ENCODE measurements around the gene MCRS1. TPM values are rescaled to one million over a fixed set of nuclear protein-coding genes. Genes with fewer than 3 reads are reported as not detected.
"Not testable (repeated sequence)": the region's sequence is repeated elsewhere in the genome, so short reads cannot be mapped to it uniquely, and the experiment has no call there.

The MCRS1 gene
- total and polyA plus RNA-seq, 2 donors (not counting 3 experiments of a cell fraction or from before 2014, with no cell fraction given) = 71.1 to 99.3 TPM

DNA sequence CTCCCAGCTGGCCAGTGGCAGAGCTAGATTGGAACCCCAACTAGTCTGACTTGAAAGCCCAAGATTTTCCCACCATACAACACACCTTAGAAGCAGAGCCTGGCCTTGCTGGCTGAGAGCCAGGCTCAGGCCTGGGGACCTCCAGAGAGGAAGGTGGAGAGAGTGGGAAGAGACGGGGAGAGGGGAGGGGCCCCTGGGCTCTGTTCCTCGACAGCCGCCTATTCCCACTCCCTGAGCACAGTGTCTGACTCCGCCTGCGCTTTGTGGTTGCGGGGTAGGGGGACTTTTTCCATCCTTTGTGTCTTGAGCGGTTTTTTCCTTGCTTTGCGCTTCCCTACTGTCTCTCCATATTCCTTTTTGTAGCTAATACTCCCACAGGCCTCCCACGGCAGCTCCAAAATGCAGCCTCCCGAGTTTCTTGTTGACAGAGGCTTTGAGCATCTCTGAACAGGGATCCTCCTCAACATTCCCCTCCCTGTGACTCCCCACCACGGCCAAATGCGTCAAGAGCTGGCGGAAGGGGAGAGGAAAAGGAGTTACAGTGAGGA lies 33.1 kb downstream of the MCRS1 start:
- Histone ChIP-seq H3K27me3 (ENCODE audit: control insufficient read depth in 2 of 2, insufficient read depth in 2 of 2, low read length in 2 of 2) (peaks cover 14 to 27% of the 10 kb centered on the region in 2 experiments), H2AFZ (ENCODE audit: low read depth, low read length) (no peak overlapping the region), H3K79me2 (ENCODE audit: control insufficient read depth, insufficient read depth, low read length) (no peaks in the 10 kb centered on the region), H4K20me1 (replicated peaks; ENCODE audit: control insufficient read depth, extremely low read depth, insufficient read depth, low read length) (no peaks in the 10 kb centered on the region), H3K27ac (ENCODE audit: insufficient read depth, low read depth, low read length) (no peak overlapping the region), H3K4me1 (ENCODE audit: control insufficient read depth, extremely low read depth, insufficient read depth, low read length) (peaks cover 8% of the 10 kb centered on the region), H3K36me3 (ENCODE audit: control insufficient read depth in 2 of 2, extremely low read depth in 1 of 2, insufficient read depth in 2 of 2, low read length in 2 of 2) (no peaks in the 10 kb centered on the region), H3K9me1 (replicated peaks; ENCODE audit: control insufficient read depth, extremely low read depth, insufficient read depth, low read length) (no peaks in the 10 kb centered on the region), H3K9ac (replicated peaks; ENCODE audit: extremely low read depth, insufficient read depth, low read length) (no peak overlapping the region), H3K4me3 (replicated peaks in 1 of 3; ENCODE audit: insufficient read depth in 1 of 3, low read depth in 1 of 3, low read length in 3 of 3) (no peak overlapping the region), H3K4me2 (ENCODE audit: insufficient read depth, low read length) (no peak overlapping the region), H3K9me3 (replicated peaks; ENCODE audit: control insufficient read depth, insufficient read depth, low read length) (no peaks in the 10 kb centered on the region)
- dilution Hi-C loops (cut with MboI; ENCODE audit: extremely low pct_ligation_motif_present, low sequenced_read_pairs) (no loop called here), intact Hi-C loops (cut with micrococcal nuclease) (no loop called here)
- no TSS peak for BruUV-seq (replicated peaks)
- FAIRE-seq (no peak), DNase-seq (ENCODE audit: low read depth, low spot score) (no peak)
- ChIA-PET CTCF (interaction anchor here (0.5 to 7.0 kb wide), 8 partner anchors 10 to 246 kb away, joined by 3 to 43 read pairs (median 4); no protein-coding TSS in a partner anchor), POLR2A (no interaction called here)
- TF ChIP-seq FOS (IDR thresholded peaks at IDR 0.05; ENCODE audit: borderline replicate concordance, insufficient read depth, low read length) = no peak
- TF ChIP-seq, protein P1, sequence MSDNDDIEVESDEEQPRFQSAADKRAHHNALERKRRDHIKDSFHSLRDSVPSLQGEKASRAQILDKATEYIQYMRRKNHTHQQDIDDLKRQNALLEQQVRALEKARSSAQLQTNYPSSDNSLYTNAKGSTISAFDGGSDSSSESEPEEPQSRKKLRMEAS (IDR thresholded peaks at IDR 0.05; ENCODE audit: insufficient read depth, insufficient read length) = no peak
- no peak for TF ChIP-seq GATA2 (IDR thresholded peaks at IDR 0.05; ENCODE audit: insufficient read depth, insufficient read length, low read depth, low read length)
- TF ChIP-seq, protein P2, sequence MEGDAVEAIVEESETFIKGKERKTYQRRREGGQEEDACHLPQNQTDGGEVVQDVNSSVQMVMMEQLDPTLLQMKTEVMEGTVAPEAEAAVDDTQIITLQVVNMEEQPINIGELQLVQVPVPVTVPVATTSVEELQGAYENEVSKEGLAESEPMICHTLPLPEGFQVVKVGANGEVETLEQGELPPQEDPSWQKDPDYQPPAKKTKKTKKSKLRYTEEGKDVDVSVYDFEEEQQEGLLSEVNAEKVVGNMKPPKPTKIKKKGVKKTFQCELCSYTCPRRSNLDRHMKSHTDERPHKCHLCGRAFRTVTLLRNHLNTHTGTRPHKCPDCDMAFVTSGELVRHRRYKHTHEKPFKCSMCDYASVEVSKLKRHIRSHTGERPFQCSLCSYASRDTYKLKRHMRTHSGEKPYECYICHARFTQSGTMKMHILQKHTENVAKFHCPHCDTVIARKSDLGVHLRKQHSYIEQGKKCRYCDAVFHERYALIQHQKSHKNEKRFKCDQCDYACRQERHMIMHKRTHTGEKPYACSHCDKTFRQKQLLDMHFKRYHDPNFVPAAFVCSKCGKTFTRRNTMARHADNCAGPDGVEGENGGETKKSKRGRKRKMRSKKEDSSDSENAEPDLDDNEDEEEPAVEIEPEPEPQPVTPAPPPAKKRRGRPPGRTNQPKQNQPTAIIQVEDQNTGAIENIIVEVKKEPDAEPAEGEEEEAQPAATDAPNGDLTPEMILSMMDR (IDR thresholded peaks at IDR 0.05; ENCODE audit: extremely low read depth in 1 of 2, insufficient read depth in 1 of 2, low read depth in 1 of 2, low read length in 2 of 2) = no peak
- TF ChIP-seq JUN (IDR thresholded peaks at IDR 0.05; ENCODE audit: borderline replicate concordance, insufficient read depth, insufficient read length, low read depth) = no peak
- TF ChIP-seq POLR2AphosphoS5 (IDR thresholded peaks at IDR 0.05; ENCODE audit: insufficient read depth, low read depth, low read length) = no peak
- no peak for TF ChIP-seq EZH2 (IDR thresholded peaks at IDR 0.05; ENCODE audit: borderline replicate concordance, low read depth, low read length, severe bottlenecking)
- TF ChIP-seq POLR2A (IDR thresholded peaks at IDR 0.05; ENCODE audit: low read depth, low read length) = no peak
- no peak for TF ChIP-seq MYC (IDR thresholded peaks at IDR 0.05; ENCODE audit: low read depth, low read length)

DNA sequence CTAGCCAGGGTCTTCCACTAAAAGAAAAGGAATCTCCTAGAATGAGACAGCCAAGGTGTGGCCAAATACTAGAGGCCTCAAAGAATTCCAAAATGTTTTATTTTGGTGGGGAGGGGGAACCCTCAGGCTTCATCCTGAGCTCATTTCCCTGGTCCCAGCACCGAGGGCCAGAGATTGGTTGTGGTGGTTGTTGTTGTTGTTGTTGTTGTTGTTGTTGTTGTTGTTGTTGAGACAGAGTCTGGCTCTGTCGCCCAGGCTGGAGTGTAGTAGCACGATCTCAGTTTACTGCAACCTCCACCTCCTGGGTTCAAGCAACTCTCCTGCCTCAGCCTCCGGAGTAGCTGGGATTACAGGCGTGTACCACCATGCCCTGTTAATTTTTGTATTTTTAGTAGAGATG lies 33.8 kb downstream of the MCRS1 start:
- H3K27me3 ChIP-seq (ENCODE audit: control insufficient read depth in 2 of 2, insufficient read depth in 2 of 2, low read length in 2 of 2) = peaks cover 8 to 20% of the 10 kb centered on the region in 2 experiments
- H3K9me3 ChIP-seq (replicated peaks; ENCODE audit: control insufficient read depth, insufficient read depth, low read length); FAIRE-seq; H3K36me3 ChIP-seq (ENCODE audit: control insufficient read depth in 2 of 2, extremely low read depth in 1 of 2, insufficient read depth in 2 of 2, low read length in 2 of 2); H3K79me2 ChIP-seq (ENCODE audit: control insufficient read depth, insufficient read depth, low read length); H4K20me1 ChIP-seq (replicated peaks; ENCODE audit: control insufficient read depth, extremely low read depth, insufficient read depth, low read length); intact Hi-C loops (cut with micrococcal nuclease); BruUV-seq (replicated peaks); H2AFZ ChIP-seq (ENCODE audit: low read depth, low read length); H3K4me3 ChIP-seq (replicated peaks in 1 of 3; ENCODE audit: insufficient read depth in 1 of 3, low read depth in 1 of 3, low read length in 3 of 3); H3K27ac ChIP-seq (ENCODE audit: insufficient read depth, low read depth, low read length); DNase-seq (ENCODE audit: low read depth, low spot score); H3K4me1 ChIP-seq (ENCODE audit: control insufficient read depth, extremely low read depth, insufficient read depth, low read length); dilution Hi-C loops (cut with MboI; ENCODE audit: extremely low pct_ligation_motif_present, low sequenced_read_pairs); H3K4me2 ChIP-seq (ENCODE audit: insufficient read depth, low read length); H3K9me1 ChIP-seq (replicated peaks; ENCODE audit: control insufficient read depth, extremely low read depth, insufficient read depth, low read length); H3K9ac ChIP-seq (replicated peaks; ENCODE audit: extremely low read depth, insufficient read depth, low read length): not testable (repeated sequence)
- CTCF ChIA-PET = interaction anchor here (4.0 to 7.0 kb wide), 2 partner anchors 176 to 186 kb away, joined by 18 to 43 read pairs; no protein-coding TSS in a partner anchor
- POLR2A ChIA-PET = interaction anchor here (0.7 kb wide), 1 partner anchor 29 kb away, joined by 8 read pairs; no protein-coding TSS in a partner anchor
